Esophagus muscularis mucosa (tissue), 4 donors: ENCODE measurements around the gene CMTR1. TPM values are rescaled to one million over a fixed set of nuclear protein-coding genes. Genes with fewer than 3 reads are reported as not detected.

ENCODE experiments used
- DNase-seq: peaks from one replicate; pipeline ENCODE4 v3.0.0-alpha.2; 2017; ENCODE audit errors: extremely low spot score
- H3K27ac ChIP-seq, 4 donors: fragments of 200-600 bp; sonication (generic); replicated peaks in 1 of 4; 1 replicate in 3 of 4; 2 replicates in 1 of 4; pipeline ENCODE4 v1.5.1; 2016 to 2019; ENCODE audit warnings: mild to moderate bottlenecking in 1 of 4
- H3K27me3 ChIP-seq, 4 donors: fragments of 200-600 bp; sonication (generic); one replicate each; pipeline versions ENCODE4 v1.5.1 to v1.6.0; 2016 to 2019
- H3K36me3 ChIP-seq, 4 donors: fragments of 200-600 bp; sonication (generic); one replicate each; pipeline ENCODE4 v1.5.1; 2016 to 2019
- H3K4me1 ChIP-seq, 4 donors: fragments of 200-600 bp; sonication (generic); one replicate each; pipeline ENCODE4 v1.5.1; 2016 to 2019
- H3K4me3 ChIP-seq, 4 donors: fragments of 200-600 bp; sonication (generic); 1 replicate in 2 of 4; 2 replicates in 2 of 4; pipeline ENCODE4 v1.5.1; 2016 to 2019; ENCODE audit warnings: mild to moderate bottlenecking in 4 of 4, moderate library complexity in 1 of 4
- H3K9me3 ChIP-seq, 4 donors: fragments of 200-600 bp; sonication (generic); 1 replicate in 3 of 4; 2 replicates in 1 of 4; pipeline ENCODE4 v1.5.1; 2016 to 2019
- CTCF ChIP-seq, 3 experiments: fragments of 200-600 bp in 2 of 3; fragments of 450-650 bp in 1 of 3; sonication (generic) in 2 of 3; IDR thresholded peaks; one replicate each; pipeline ENCODE4 v1.5.1; 2017 to 2019; ENCODE audit warnings: antibody characterized with exemption in 3 of 3, mild to moderate bottlenecking in 2 of 3, moderate library complexity in 1 of 3
- EP300 ChIP-seq: sonication (generic); formaldehyde crosslinking; IDR thresholded peaks from one replicate; pipeline ENCODE4 v1.6.1; 2017; ENCODE audit warnings: antibody characterized with exemption
- POLR2A ChIP-seq: fragments of 450-650 bp; IDR thresholded peaks from one replicate; pipeline ENCODE4 v1.6.1; 2017; ENCODE audit warnings: antibody characterized with exemption, moderate library complexity, mild to moderate bottlenecking, low read depth
- POLR2AphosphoS5 ChIP-seq, 2 donors: sonication (generic); formaldehyde crosslinking; IDR thresholded peaks; one replicate each; pipeline ENCODE4 v1.6.1; 2017; ENCODE audit warnings: antibody characterized with exemption in 2 of 2
- WGBS: methylation state at CpG from one replicate; pipeline ENCODE4 v1.1.5; 2018; 5-methylcytosine and 5-hydroxymethylcytosine counted together
- intact Hi-C: fragments of 100-400 bp; cut with DNase I; formaldehyde crosslinking; loops from one replicate; pipeline ENCODE4 v1.15.1; 2023
- total RNA-seq, 4 donors: library from RNA; depleted of rRNA; stranded (reverse); fragments of >200 nt; gene quantifications; one replicate each; pipeline versions ENCODE4 v1.1.0 to v1.2.1, GENCODE V29; 2016

CMTR1 gene
- total RNA-seq, result 10 to 100 TPM; 32.3 to 44.5 (median 35.9) TPM

GRCh38 chr6:37432916-37433656 is at the start of gene CMTR1:
CMTR1 (plus strand) TSS chr6:37433221; CDS start chr6:37435630, 2,409 bp downstream.
- intact Hi-C loops, result no loop called here
- peak; percentile 98 for DNase-seq
- Histone ChIP-seq H3K4me3 (peak within 1 kb of the TSS; percentile 80 to 96 (median 92)), H3K27me3 (no peaks in the 10 kb centered on the region), H3K36me3 (peaks cover 23 to 27% (median 26%) of the 10 kb centered on the region in 4 donors), H3K27ac (peak within 1 kb of the TSS; percentile 90 to 94 (median 92)), H3K9me3 (no peaks in the 10 kb centered on the region), H3K4me1 (peaks cover 15 to 35% (median 21%) of the 10 kb centered on the region in 4 donors)
- TF ChIP-seq POLR2AphosphoS5 (IDR thresholded peaks at IDR 0.05) (peak; percentile 92 to 94), CTCF (IDR thresholded peaks at IDR 0.05) (peak in 1 of 3 experiments; percentile 21), EP300 (no peak), POLR2A (peak; percentile 36)
- whole genome bisulfite sequencing, result 0% methylated on average over 26 of the region's 61 CpGs

GRCh38 chr6:37388578-37388977 is 44.4 kb upstream of the CMTR1 start:
- Histone ChIP-seq H3K27me3 (no peaks in the 10 kb centered on the region), H3K4me3 (no peak overlapping the region), H3K36me3 (peaks cover 16 to 89% (median 72%) of the 10 kb centered on the region in 4 donors), H3K4me1 (no peaks in the 10 kb centered on the region), H3K27ac (no peak overlapping the region), H3K9me3 (no peaks in the 10 kb centered on the region)
- intact Hi-C loops, result no loop called here
- TF ChIP-seq CTCF (IDR thresholded peaks at IDR 0.05) (no peak), POLR2A (no peak), POLR2AphosphoS5 (IDR thresholded peaks at IDR 0.05) (no peak), EP300 (no peak)
- no peak for DNase-seq

- WGBS, result 100% methylated on average over 3 of the region's 3 CpGs
- no peak for TF ChIP-seq EP300
- TF ChIP-seq POLR2AphosphoS5 (IDR thresholded peaks at IDR 0.05), result no peak
- no peak for TF ChIP-seq CTCF (IDR thresholded peaks at IDR 0.05)
- no peaks in the 10 kb centered on the region for H3K4me1 ChIP-seq
- H3K27ac ChIP-seq, result no peak overlapping the region
- intact Hi-C loops, result no loop called here
- H3K36me3 ChIP-seq, result peaks cover 16 to 90% (median 61%) of the 10 kb centered on the region in 4 donors
- no peaks in the 10 kb centered on the region for H3K27me3 ChIP-seq
- no peaks in the 10 kb centered on the region for H3K9me3 ChIP-seq
- no peak for DNase-seq
- H3K4me3 ChIP-seq, result no peak overlapping the region
Observed at GRCh38 chr6:37389857-37390256, 43.2 kb upstream of the CMTR1 start.

GRCh38 chr6:37391120-37391519 is 41.9 kb upstream of the CMTR1 start:
- 39% methylated on average over 2 of the region's 2 CpGs for WGBS

More at GRCh38 chr6:37391120-37391519, 41.9 kb upstream of the CMTR1 start:
- no peak overlapping the region for H3K27ac ChIP-seq
- DNase-seq, result no peak
- no peak overlapping the region for H3K4me3 ChIP-seq
- no peak for TF ChIP-seq CTCF (IDR thresholded peaks at IDR 0.05)
- no peak for TF ChIP-seq POLR2AphosphoS5 (IDR thresholded peaks at IDR 0.05)
- TF ChIP-seq POLR2A, result no peak
- no peak for TF ChIP-seq EP300
- intact Hi-C loops, result no loop called here
- H3K27me3 ChIP-seq, result no peaks in the 10 kb centered on the region
- H3K36me3 ChIP-seq, result peaks cover 16 to 81% (median 56%) of the 10 kb centered on the region in 4 donors
- no peaks in the 10 kb centered on the region for H3K9me3 ChIP-seq
- no peaks in the 10 kb centered on the region for H3K4me1 ChIP-seq
